ENCODE results near the gene MYDGF.

DNA sequence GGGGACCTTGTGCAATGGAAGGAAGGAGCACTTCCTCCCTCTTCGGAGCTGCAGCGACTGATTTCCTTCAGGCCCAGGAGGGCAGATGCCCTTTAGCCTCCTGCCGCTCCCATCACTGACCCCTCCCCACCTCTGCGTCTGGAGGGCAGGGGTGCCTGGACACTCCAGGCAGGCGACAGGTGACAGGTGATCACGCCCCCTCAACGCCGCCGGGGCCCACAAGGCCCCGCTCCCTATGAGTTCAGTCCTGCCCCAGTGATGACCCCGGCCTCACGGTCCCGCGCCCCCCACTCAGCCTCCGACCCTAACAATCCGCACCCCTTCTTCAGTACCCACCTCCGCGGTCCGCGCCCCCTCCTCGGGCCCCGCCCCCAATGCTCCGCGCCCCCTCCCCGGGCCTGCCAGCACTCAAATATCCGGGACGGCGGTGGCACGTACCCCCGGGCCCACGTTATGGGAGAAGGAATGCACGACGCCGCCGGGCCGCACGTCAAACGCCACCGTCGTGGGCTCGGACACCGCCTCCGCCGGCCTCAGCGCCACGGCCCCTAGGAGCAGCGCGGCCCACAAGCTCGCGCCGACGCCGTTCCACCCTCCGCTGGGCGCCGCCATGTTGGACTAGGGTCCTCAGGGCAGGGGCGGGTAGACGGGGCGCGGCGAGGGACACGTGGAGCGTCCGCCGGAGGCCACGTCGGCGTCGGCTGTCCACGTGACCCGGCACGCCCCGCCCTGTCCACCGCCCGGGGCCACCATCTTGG is at the start of gene MYDGF:
- TF ChIP-seq, protein P1, sequence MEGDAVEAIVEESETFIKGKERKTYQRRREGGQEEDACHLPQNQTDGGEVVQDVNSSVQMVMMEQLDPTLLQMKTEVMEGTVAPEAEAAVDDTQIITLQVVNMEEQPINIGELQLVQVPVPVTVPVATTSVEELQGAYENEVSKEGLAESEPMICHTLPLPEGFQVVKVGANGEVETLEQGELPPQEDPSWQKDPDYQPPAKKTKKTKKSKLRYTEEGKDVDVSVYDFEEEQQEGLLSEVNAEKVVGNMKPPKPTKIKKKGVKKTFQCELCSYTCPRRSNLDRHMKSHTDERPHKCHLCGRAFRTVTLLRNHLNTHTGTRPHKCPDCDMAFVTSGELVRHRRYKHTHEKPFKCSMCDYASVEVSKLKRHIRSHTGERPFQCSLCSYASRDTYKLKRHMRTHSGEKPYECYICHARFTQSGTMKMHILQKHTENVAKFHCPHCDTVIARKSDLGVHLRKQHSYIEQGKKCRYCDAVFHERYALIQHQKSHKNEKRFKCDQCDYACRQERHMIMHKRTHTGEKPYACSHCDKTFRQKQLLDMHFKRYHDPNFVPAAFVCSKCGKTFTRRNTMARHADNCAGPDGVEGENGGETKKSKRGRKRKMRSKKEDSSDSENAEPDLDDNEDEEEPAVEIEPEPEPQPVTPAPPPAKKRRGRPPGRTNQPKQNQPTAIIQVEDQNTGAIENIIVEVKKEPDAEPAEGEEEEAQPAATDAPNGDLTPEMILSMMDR (IDR thresholded peaks at IDR 0.05; ENCODE audit: insufficient read depth, low read depth, low read length) = no peak
- no peak for TF ChIP-seq EZH2 (IDR thresholded peaks at IDR 0.05; ENCODE audit: insufficient read depth, low read length)

Data from astrocyte (in vitro differentiated cells and primary cell).